ENCODE data around the gene PATZ1.
"Not testable (repeated sequence)": the region's sequence is repeated elsewhere in the genome, so short reads cannot be mapped to it uniquely, and the experiment has no call there.

PATZ1 gene

GRCh38 chr22:31323578-31324550 is 22.3 kb downstream of the PATZ1 start:
- peaks cover 47% of the 10 kb centered on the region for H3K36me3 ChIP-seq (ENCODE audit: insufficient read depth, low read length)

GRCh38 chr22:31321421-31321820 is 24.7 kb downstream of the PATZ1 start:
- H2AFZ ChIP-seq (ENCODE audit: low read depth, low read length): no peak overlapping the region
- no peaks in the 10 kb centered on the region for H3K4me1 ChIP-seq (ENCODE audit: insufficient read depth, low read length)
- no peaks in the 10 kb centered on the region for H3K9me3 ChIP-seq (ENCODE audit: low read length)
- H3K36me3 ChIP-seq (ENCODE audit: insufficient read depth, low read length): peaks cover 24% of the 10 kb centered on the region
- H3K27me3 ChIP-seq (ENCODE audit: insufficient read depth, low read length): no peaks in the 10 kb centered on the region
- H3K4me3 ChIP-seq (ENCODE audit: low read length): no peak overlapping the region

More at GRCh38 chr22:31323578-31324550, 22.3 kb downstream of the PATZ1 start:
- no peak overlapping the region for H2AFZ ChIP-seq (ENCODE audit: low read depth, low read length)
- no peaks in the 10 kb centered on the region for H3K27me3 ChIP-seq (ENCODE audit: insufficient read depth, low read length)
- no peaks in the 10 kb centered on the region for H3K4me1 ChIP-seq (ENCODE audit: insufficient read depth, low read length)
- H3K9me3 ChIP-seq (ENCODE audit: low read length): no peaks in the 10 kb centered on the region
- H3K4me3 ChIP-seq (ENCODE audit: low read length): no peak overlapping the region

- not testable (repeated sequence) for H3K36me3 ChIP-seq (ENCODE audit: insufficient read depth, low read length); H3K4me1 ChIP-seq (ENCODE audit: insufficient read depth, low read length); H3K27me3 ChIP-seq (ENCODE audit: insufficient read depth, low read length); H3K9me3 ChIP-seq (ENCODE audit: low read length); H3K4me3 ChIP-seq (ENCODE audit: low read length); H2AFZ ChIP-seq (ENCODE audit: low read depth, low read length)
These were observed 31.9 kb downstream of the PATZ1 start for GRCh38 chr22:31314220-31314619.

- H3K9me3 ChIP-seq (ENCODE audit: low read length): peaks cover 2% of the 10 kb centered on the region
- no peaks in the 10 kb centered on the region for H3K27me3 ChIP-seq (ENCODE audit: insufficient read depth, low read length)
- H2AFZ ChIP-seq (ENCODE audit: low read depth, low read length): peak overlapping the region; percentile 4
- H3K4me1 ChIP-seq (ENCODE audit: insufficient read depth, low read length): no peaks in the 10 kb centered on the region
- H3K4me3 ChIP-seq (ENCODE audit: low read length): no peak overlapping the region
- no peaks in the 10 kb centered on the region for H3K36me3 ChIP-seq (ENCODE audit: insufficient read depth, low read length)
These were observed 32.6 kb downstream of the PATZ1 start for GRCh38 chr22:31313366-31314147.

- no peaks in the 10 kb centered on the region for H3K27me3 ChIP-seq (ENCODE audit: insufficient read depth, low read length)
- H3K9me3 ChIP-seq (ENCODE audit: low read length): no peaks in the 10 kb centered on the region
- no peaks in the 10 kb centered on the region for H3K4me1 ChIP-seq (ENCODE audit: insufficient read depth, low read length)
- no peak overlapping the region for H2AFZ ChIP-seq (ENCODE audit: low read depth, low read length)
- no peak overlapping the region for H3K4me3 ChIP-seq (ENCODE audit: low read length)
- H3K36me3 ChIP-seq (ENCODE audit: insufficient read depth, low read length): no peaks in the 10 kb centered on the region
These were observed 38.0 kb downstream of the PATZ1 start for GRCh38 chr22:31308181-31308580.

GRCh38 chr22:31305194-31305593 is 41.0 kb downstream of the PATZ1 start:
- H3K4me1 ChIP-seq (ENCODE audit: insufficient read depth, low read length): no peaks in the 10 kb centered on the region
- H3K36me3 ChIP-seq (ENCODE audit: insufficient read depth, low read length): no peaks in the 10 kb centered on the region
- no peaks in the 10 kb centered on the region for H3K27me3 ChIP-seq (ENCODE audit: insufficient read depth, low read length)
- H3K4me3 ChIP-seq (ENCODE audit: low read length): no peak overlapping the region
- H3K9me3 ChIP-seq (ENCODE audit: low read length): no peaks in the 10 kb centered on the region
- no peak overlapping the region for H2AFZ ChIP-seq (ENCODE audit: low read depth, low read length)

- Histone ChIP-seq H3K9me3 (ENCODE audit: low read length) (no peaks in the 10 kb centered on the region), H3K27me3 (ENCODE audit: insufficient read depth, low read length) (no peaks in the 10 kb centered on the region), H2AFZ (ENCODE audit: low read depth, low read length) (no peak overlapping the region), H3K36me3 (ENCODE audit: insufficient read depth, low read length) (no peaks in the 10 kb centered on the region), H3K4me3 (ENCODE audit: low read length) (no peak overlapping the region), H3K4me1 (ENCODE audit: insufficient read depth, low read length) (no peaks in the 10 kb centered on the region)
These were observed 43.6 kb downstream of the PATZ1 start for GRCh38 chr22:31302537-31302936.

GRCh38 chr22:31302006-31302405 is 44.1 kb downstream of the PATZ1 start:
- no peaks in the 10 kb centered on the region for H3K9me3 ChIP-seq (ENCODE audit: low read length)

GRCh38 chr22:31300896-31301295 is 45.2 kb downstream of the PATZ1 start:
- Histone ChIP-seq H3K4me3 (ENCODE audit: low read length) (no peak overlapping the region), H3K36me3 (ENCODE audit: insufficient read depth, low read length) (no peaks in the 10 kb centered on the region), H3K9me3 (ENCODE audit: low read length) (no peaks in the 10 kb centered on the region), H3K27me3 (ENCODE audit: insufficient read depth, low read length) (no peaks in the 10 kb centered on the region), H3K4me1 (ENCODE audit: insufficient read depth, low read length) (peaks cover 14% of the 10 kb centered on the region), H2AFZ (ENCODE audit: low read depth, low read length) (no peak overlapping the region)

More at GRCh38 chr22:31302006-31302405, 44.1 kb downstream of the PATZ1 start:
- Histone ChIP-seq H3K4me1 (ENCODE audit: insufficient read depth, low read length) (peaks cover 3% of the 10 kb centered on the region), H3K36me3 (ENCODE audit: insufficient read depth, low read length) (no peaks in the 10 kb centered on the region), H3K4me3 (ENCODE audit: low read length) (no peak overlapping the region), H3K27me3 (ENCODE audit: insufficient read depth, low read length) (no peaks in the 10 kb centered on the region), H2AFZ (ENCODE audit: low read depth, low read length) (no peak overlapping the region)

- H3K4me1 ChIP-seq (ENCODE audit: insufficient read depth, low read length): peaks cover 26% of the 10 kb centered on the region
- no peak overlapping the region for H3K4me3 ChIP-seq (ENCODE audit: low read length)
- H3K36me3 ChIP-seq (ENCODE audit: insufficient read depth, low read length): no peaks in the 10 kb centered on the region
- H3K9me3 ChIP-seq (ENCODE audit: low read length): no peaks in the 10 kb centered on the region
- H2AFZ ChIP-seq (ENCODE audit: low read depth, low read length): no peak overlapping the region
- H3K27me3 ChIP-seq (ENCODE audit: insufficient read depth, low read length): no peaks in the 10 kb centered on the region
These were observed 50.1 kb downstream of the PATZ1 start for GRCh38 chr22:31295831-31296657.

GRCh38 chr22:31295360-31295759 is 50.8 kb downstream of the PATZ1 start:
- H2AFZ ChIP-seq (ENCODE audit: low read depth, low read length): no peak overlapping the region
- H3K36me3 ChIP-seq (ENCODE audit: insufficient read depth, low read length): no peaks in the 10 kb centered on the region
- no peaks in the 10 kb centered on the region for H3K9me3 ChIP-seq (ENCODE audit: low read length)
- no peaks in the 10 kb centered on the region for H3K27me3 ChIP-seq (ENCODE audit: insufficient read depth, low read length)
- no peak overlapping the region for H3K4me3 ChIP-seq (ENCODE audit: low read length)
- H3K4me1 ChIP-seq (ENCODE audit: insufficient read depth, low read length): peaks cover 28% of the 10 kb centered on the region

GRCh38 chr22:31292236-31292989 is 53.7 kb downstream of the PATZ1 start, which contains the start of gene PIK3IP1:
Gene PIK3IP1 (minus strand): TSS chr22:31292488. CDS start chr22:31292344, 144 bp downstream.
- Histone ChIP-seq H3K36me3 (ENCODE audit: insufficient read depth, low read length) (peaks cover 12% of the 10 kb centered on the region), H3K4me1 (ENCODE audit: insufficient read depth, low read length) (peaks cover 30% of the 10 kb centered on the region), H3K9me3 (ENCODE audit: low read length) (no peaks in the 10 kb centered on the region), H2AFZ (ENCODE audit: low read depth, low read length) (peak within 1 kb of the TSS; percentile 75), H3K27me3 (ENCODE audit: insufficient read depth, low read length) (no peaks in the 10 kb centered on the region), H3K4me3 (ENCODE audit: low read length) (peak within 1 kb of the TSS; percentile 63)
